ENCODE data around the gene SPTSSB.

SPTSSB gene

DNA sequence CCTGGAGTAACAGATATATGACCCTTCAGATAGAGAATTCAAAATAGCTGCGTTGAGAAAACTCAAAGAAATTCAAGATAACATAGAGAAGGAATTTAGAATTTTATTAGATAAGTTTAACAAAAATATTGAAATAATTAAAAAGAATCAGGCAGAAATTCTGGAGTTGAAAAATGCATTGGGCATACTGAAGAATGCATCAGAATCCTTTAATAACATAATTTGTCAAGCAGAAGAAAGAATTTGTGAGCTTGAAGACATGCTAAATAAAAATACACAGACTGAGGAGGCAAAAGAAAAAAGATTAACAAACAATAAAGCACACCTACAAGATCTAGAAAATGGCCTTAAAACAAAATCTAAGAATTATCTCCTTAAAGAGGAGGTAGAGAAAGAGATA is 50.5 kb downstream of the SPTSSB start:
- ChIA-PET POLR2A (no interaction called here), CTCF (no interaction called here)
- TF ChIP-seq ELF4 (IDR thresholded peaks at IDR 0.05) (no peak), HDGF (IDR thresholded peaks at IDR 0.05; ENCODE audit: borderline replicate concordance) (no peak), FOXA1 (IDR thresholded peaks at IDR 0.05) (no peak), ARNT (IDR thresholded peaks at IDR 0.05) (no peak)
- no peak for DNase-seq (ENCODE audit: extremely low spot score)

DNA sequence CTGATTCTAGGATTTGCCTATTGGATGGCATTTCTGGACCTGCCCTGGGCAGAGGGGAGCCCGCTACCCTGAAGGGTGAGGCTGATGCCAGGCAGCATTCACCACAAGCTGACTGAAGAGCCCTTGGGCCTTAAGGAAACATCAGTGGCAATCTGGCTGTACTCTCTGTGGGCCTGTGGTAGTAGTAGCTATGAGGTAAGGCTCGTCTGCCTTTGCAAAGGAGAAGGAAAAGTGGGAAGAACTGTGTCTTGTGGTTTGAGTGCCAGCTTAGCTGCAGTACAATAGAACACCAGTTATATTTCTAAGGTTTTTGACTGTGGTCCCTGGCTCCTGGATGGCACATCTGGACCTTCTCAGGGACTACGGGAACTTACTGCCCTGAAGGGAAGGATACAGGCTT is 51.5 kb downstream of the SPTSSB start:
- no peak for TF ChIP-seq ZNF384 (IDR thresholded peaks at IDR 0.05)
- no peak for TF ChIP-seq L3MBTL2 (conservative IDR thresholded peaks at IDR 0.05)
- TF ChIP-seq ELF4 (IDR thresholded peaks at IDR 0.05): no peak
- TF ChIP-seq BHLHE40 (IDR thresholded peaks at IDR 0.05; ENCODE audit: borderline replicate concordance): no peak
- no peak for TF ChIP-seq HDGF (IDR thresholded peaks at IDR 0.05; ENCODE audit: borderline replicate concordance)
- TF ChIP-seq TARDBP (IDR thresholded peaks at IDR 0.05): no peak
- no peak for TF ChIP-seq LEF1 (IDR thresholded peaks at IDR 0.05; ENCODE audit: borderline replicate concordance)
- TF ChIP-seq FOXA1 (IDR thresholded peaks at IDR 0.05): no peak
- no peak for TF ChIP-seq NFRKB (IDR thresholded peaks at IDR 0.05)
- TF ChIP-seq SUZ12 (IDR thresholded peaks at IDR 0.05): no peak
- TF ChIP-seq SP1 (IDR thresholded peaks at IDR 0.05): no peak
- TF ChIP-seq CTBP1 (IDR thresholded peaks at IDR 0.05; ENCODE audit: borderline replicate concordance): no peak
- TF ChIP-seq, protein P1, sequence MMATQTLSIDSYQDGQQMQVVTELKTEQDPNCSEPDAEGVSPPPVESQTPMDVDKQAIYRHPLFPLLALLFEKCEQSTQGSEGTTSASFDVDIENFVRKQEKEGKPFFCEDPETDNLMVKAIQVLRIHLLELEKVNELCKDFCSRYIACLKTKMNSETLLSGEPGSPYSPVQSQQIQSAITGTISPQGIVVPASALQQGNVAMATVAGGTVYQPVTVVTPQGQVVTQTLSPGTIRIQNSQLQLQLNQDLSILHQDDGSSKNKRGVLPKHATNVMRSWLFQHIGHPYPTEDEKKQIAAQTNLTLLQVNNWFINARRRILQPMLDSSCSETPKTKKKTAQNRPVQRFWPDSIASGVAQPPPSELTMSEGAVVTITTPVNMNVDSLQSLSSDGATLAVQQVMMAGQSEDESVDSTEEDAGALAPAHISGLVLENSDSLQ (IDR thresholded peaks at IDR 0.05): no peak
- no peak for TF ChIP-seq ARNT (IDR thresholded peaks at IDR 0.05)
- no peak for TF ChIP-seq FOXK2 (IDR thresholded peaks at IDR 0.05)
- TF ChIP-seq FOXM1 (IDR thresholded peaks at IDR 0.05; ENCODE audit: borderline replicate concordance): no peak
- POLR2A ChIA-PET: no interaction called here
- CTCF ChIA-PET: no interaction called here
- DNase-seq (ENCODE audit: extremely low spot score): no peak

DNA sequence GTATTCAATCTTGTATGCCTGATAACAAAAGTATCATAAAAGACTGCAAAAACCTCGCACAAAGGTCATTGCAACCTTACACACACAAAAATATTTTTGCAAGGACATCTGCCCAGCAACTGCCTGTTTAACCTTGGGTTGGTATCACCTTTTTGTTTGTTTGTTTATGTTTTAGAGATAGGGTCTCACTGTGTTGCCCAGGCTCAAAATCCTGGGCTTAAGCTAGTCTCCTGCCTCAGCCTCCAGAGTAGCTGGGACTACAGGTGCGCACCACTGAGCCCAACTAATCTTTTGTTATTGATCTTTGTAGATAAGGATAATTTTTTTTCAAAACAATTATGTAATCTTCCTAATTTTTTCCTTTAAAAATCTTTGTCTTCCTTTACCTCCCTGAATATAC is 54.2 kb downstream of the SPTSSB start:
- TF ChIP-seq ZNF384 (IDR thresholded peaks at IDR 0.05) (no peak), L3MBTL2 (conservative IDR thresholded peaks at IDR 0.05) (no peak), FOXA1 (IDR thresholded peaks at IDR 0.05) (no peak), SP1 (IDR thresholded peaks at IDR 0.05) (no peak), CTBP1 (IDR thresholded peaks at IDR 0.05; ENCODE audit: borderline replicate concordance) (no peak), NFRKB (IDR thresholded peaks at IDR 0.05) (no peak), SUZ12 (IDR thresholded peaks at IDR 0.05) (no peak), BHLHE40 (IDR thresholded peaks at IDR 0.05; ENCODE audit: borderline replicate concordance) (no peak), HDGF (IDR thresholded peaks at IDR 0.05; ENCODE audit: borderline replicate concordance) (no peak), ELF4 (IDR thresholded peaks at IDR 0.05) (no peak), TARDBP (IDR thresholded peaks at IDR 0.05) (no peak), ARNT (IDR thresholded peaks at IDR 0.05) (no peak), LEF1 (IDR thresholded peaks at IDR 0.05; ENCODE audit: borderline replicate concordance) (no peak), FOXK2 (IDR thresholded peaks at IDR 0.05) (no peak), FOXM1 (IDR thresholded peaks at IDR 0.05; ENCODE audit: borderline replicate concordance) (no peak)
- TF ChIP-seq, protein P1 (IDR thresholded peaks at IDR 0.05): no peak
- CTCF ChIA-PET: no interaction called here
- DNase-seq (ENCODE audit: extremely low spot score): no peak
- POLR2A ChIA-PET: no interaction called here

DNA sequence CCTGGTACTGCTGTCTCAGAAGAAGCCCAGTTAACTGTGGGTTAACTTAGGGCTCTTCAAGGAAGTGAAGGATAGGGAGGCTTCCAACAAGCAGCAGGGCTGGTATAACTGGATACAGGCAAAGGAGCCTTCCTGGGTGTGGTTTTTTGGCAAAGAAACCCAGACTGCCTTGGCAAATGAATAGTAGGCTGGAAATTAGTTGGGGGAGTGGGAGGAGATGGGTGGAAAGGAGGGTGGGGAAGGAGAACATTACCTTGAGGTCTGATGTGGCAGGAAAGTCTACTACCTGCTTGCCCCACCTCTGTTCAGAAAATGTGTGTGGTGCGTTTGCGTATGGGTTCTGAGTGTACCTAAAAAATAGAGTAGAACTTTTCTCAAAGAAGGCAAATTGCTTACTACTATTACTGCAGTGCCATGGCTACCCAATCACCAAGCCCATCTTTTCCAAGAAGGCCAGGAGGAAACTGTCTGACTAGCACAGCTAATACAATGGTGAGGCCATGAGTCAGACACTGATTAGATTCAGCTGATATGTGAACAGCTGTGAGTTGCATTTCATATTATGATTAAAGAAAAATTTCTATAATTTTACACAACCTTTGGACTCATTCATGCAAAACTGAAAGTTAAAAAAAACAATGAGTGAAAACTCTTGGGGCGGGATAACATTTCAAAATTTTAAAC is 55.2 kb downstream of the SPTSSB start:
- ChIA-PET CTCF (no interaction called here), POLR2A (no interaction called here)
- no peak for DNase-seq (ENCODE audit: extremely low spot score)
- TF ChIP-seq FOXK2 (IDR thresholded peaks at IDR 0.05): no peak
- TF ChIP-seq ZNF384 (IDR thresholded peaks at IDR 0.05): no peak
- TF ChIP-seq L3MBTL2 (conservative IDR thresholded peaks at IDR 0.05): no peak
- TF ChIP-seq, protein P1 (IDR thresholded peaks at IDR 0.05): no peak
- TF ChIP-seq HDGF (IDR thresholded peaks at IDR 0.05; ENCODE audit: borderline replicate concordance): no peak
- no peak for TF ChIP-seq CTBP1 (IDR thresholded peaks at IDR 0.05; ENCODE audit: borderline replicate concordance)
- no peak for TF ChIP-seq NFRKB (IDR thresholded peaks at IDR 0.05)
- TF ChIP-seq FOXA1 (IDR thresholded peaks at IDR 0.05): no peak

DNA sequence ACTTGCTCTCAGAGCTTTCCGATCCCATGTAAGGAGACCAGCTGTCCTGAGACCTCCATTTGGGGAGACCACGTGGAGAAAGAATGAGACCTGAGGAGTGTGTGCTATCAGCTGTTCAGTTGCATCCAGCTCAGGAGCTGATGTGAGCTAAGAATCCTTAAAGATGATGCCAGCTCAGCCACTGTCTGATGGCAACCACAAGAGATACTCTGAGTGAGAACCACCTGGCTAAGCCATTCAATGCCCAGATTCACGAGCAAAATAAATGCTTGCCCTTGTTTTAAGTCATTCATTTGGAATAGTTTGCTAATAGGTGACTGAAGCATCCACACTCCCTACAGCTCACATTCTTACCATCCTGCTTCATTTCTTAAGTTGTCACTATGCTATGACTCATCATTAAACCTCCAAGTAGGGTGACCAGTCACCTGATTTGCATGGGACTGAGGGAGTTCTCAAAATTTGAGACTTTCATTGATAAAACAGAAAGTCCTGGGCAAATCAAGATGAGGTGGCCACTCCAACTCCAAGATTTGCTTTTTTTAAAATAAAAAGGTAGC is 56.4 kb downstream of the SPTSSB start:
- ChIA-PET POLR2A (no interaction called here), CTCF (no interaction called here)
- no peak for DNase-seq (ENCODE audit: extremely low spot score)
- TF ChIP-seq FOXM1 (IDR thresholded peaks at IDR 0.05; ENCODE audit: borderline replicate concordance) (no peak), BHLHE40 (IDR thresholded peaks at IDR 0.05; ENCODE audit: borderline replicate concordance) (no peak), LEF1 (IDR thresholded peaks at IDR 0.05; ENCODE audit: borderline replicate concordance) (no peak), FOXK2 (IDR thresholded peaks at IDR 0.05) (no peak), HDGF (IDR thresholded peaks at IDR 0.05; ENCODE audit: borderline replicate concordance) (no peak), ARNT (IDR thresholded peaks at IDR 0.05) (no peak), TARDBP (IDR thresholded peaks at IDR 0.05) (no peak), CTBP1 (IDR thresholded peaks at IDR 0.05; ENCODE audit: borderline replicate concordance) (no peak), SUZ12 (IDR thresholded peaks at IDR 0.05) (no peak), L3MBTL2 (conservative IDR thresholded peaks at IDR 0.05) (no peak), NFRKB (IDR thresholded peaks at IDR 0.05) (no peak), FOXA1 (IDR thresholded peaks at IDR 0.05) (no peak), ZNF384 (IDR thresholded peaks at IDR 0.05) (no peak)
- TF ChIP-seq, protein P1 (IDR thresholded peaks at IDR 0.05): no peak
